Body of pancreas (tissue), 4 donors: ENCODE data around the gene CNGA4.

ENCODE experiments used
- POLR2A ChIP-seq, 3 donors: fragments of 450-650 bp; IDR thresholded peaks; one replicate each; pipeline ENCODE4 v1.6.1; 2016; ENCODE audit warnings: antibody characterized with exemption in 3 of 3, mild to moderate bottlenecking in 2 of 3
- TF ChIP-seq, protein P1 (sequence below), 7 experiments: fragments of 450-650 bp in 4 of 7; fragments of 200-600 bp in 3 of 7; sonication (generic) in 3 of 7; IDR thresholded peaks; one replicate each; pipeline ENCODE4 v1.5.1; 2016 to 2019; ENCODE audit warnings: antibody characterized with exemption in 7 of 7

DNA sequence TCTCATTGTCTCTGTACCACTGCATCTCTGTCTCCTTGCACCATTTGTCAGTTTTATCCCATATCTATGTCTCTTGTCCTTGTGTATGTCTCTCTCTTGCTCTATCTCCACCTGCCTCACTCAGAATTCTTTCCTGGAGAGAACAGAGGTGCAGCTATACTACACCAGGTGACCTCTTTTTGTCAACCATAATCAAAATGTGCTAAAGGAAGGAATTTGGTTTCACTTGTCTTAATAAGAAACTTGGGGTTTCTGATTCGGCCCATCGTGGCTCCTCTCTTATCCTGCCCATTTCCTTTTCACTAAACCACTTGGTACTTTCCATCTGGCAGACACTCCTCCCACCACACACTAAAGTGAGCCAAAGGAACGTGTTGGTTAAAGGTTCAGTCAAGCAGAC is 35.6 kb upstream of the CNGA4 start:
- TF ChIP-seq, protein P1, sequence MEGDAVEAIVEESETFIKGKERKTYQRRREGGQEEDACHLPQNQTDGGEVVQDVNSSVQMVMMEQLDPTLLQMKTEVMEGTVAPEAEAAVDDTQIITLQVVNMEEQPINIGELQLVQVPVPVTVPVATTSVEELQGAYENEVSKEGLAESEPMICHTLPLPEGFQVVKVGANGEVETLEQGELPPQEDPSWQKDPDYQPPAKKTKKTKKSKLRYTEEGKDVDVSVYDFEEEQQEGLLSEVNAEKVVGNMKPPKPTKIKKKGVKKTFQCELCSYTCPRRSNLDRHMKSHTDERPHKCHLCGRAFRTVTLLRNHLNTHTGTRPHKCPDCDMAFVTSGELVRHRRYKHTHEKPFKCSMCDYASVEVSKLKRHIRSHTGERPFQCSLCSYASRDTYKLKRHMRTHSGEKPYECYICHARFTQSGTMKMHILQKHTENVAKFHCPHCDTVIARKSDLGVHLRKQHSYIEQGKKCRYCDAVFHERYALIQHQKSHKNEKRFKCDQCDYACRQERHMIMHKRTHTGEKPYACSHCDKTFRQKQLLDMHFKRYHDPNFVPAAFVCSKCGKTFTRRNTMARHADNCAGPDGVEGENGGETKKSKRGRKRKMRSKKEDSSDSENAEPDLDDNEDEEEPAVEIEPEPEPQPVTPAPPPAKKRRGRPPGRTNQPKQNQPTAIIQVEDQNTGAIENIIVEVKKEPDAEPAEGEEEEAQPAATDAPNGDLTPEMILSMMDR (IDR thresholded peaks at IDR 0.05): no peak
- TF ChIP-seq POLR2A (IDR thresholded peaks at IDR 0.05): no peak
